Caco-2 (cell line): ENCODE data around the gene ACIN1. TPM values are rescaled to one million over a fixed set of nuclear protein-coding genes. Genes with fewer than 3 reads are reported as not detected.
A peak's percentile ranks its signal among the peaks of the same experiment; 100 is the strongest.

ENCODE experiments used
- BruUV-seq: library from RNA; stranded (reverse); fragments of 400-500 nt; replicated peaks from 2 replicates; lab custom pipeline; 2021; lab: Mats Ljungman, UMichigan
- CTCF ChIA-PET: fragments of 300-600 bp; sonication (Branson Sonifier 250); formaldehyde crosslinking; loops from one replicate; lab custom pipeline; 2022; ENCODE audit warnings: antibody characterized with exemption; lab: Charles Lee
- POLR2A ChIA-PET: fragments of 300-600 bp; sonication (Branson Sonifier 250); formaldehyde crosslinking; loops from one replicate; lab custom pipeline; 2022; ENCODE audit warnings: antibody characterized with exemption; lab: Charles Lee
- DNase-seq, 2 experiments: peaks; one replicate each; pipeline versions ENCODE4 v3.0.0 to v3.0.0-alpha.2; 2020 to 2022
- H3K27me3 ChIP-seq: replicated peaks from 2 replicates; pipeline ENCODE4 v1.6.0; 2011; ENCODE audit warnings: low read length; ENCODE audit not compliant: control insufficient read depth, insufficient read depth
- H3K36me3 ChIP-seq: 2 replicates; pipeline ENCODE4 v1.5.1; 2011; ENCODE audit warnings: low read length; ENCODE audit not compliant: control insufficient read depth, insufficient read depth
- H3K4me1 ChIP-seq: fragments of 250-450 bp; sonication (Bioruptor Pico); 2 replicates; pipeline ENCODE4 v1.5.1; 2020; ENCODE audit warnings: mild to moderate bottlenecking
- H3K4me3 ChIP-seq: 2 replicates; pipeline ENCODE4 v1.5.1; 2011; ENCODE audit warnings: low read depth, mild to moderate bottlenecking, control low read depth, low read length
- H3K9me3 ChIP-seq: fragments of 250-450 bp; sonication (Bioruptor Pico); 2 replicates; pipeline ENCODE4 v1.5.1; 2020; ENCODE audit warnings: mild to moderate bottlenecking, moderate library complexity
- H3K27ac Mint-ChIP-seq: one replicate; pipeline ENCODE4 v1.8.0; 2022; ENCODE audit warnings: mixed read lengths; ENCODE audit not compliant: unreplicated experiment
- H3K27me3 Mint-ChIP-seq: one replicate; pipeline ENCODE4 v1.8.0; 2022; ENCODE audit warnings: mixed read lengths; ENCODE audit not compliant: insufficient read depth, unreplicated experiment
- H3K36me3 Mint-ChIP-seq: one replicate; pipeline ENCODE4 v1.8.0; 2022; ENCODE audit warnings: mild to moderate bottlenecking, mixed read lengths; ENCODE audit not compliant: insufficient read depth, unreplicated experiment
- H3K4me1 Mint-ChIP-seq: one replicate; pipeline ENCODE4 v1.8.0; 2022; ENCODE audit warnings: low read depth, mixed read lengths; ENCODE audit not compliant: unreplicated experiment
- H3K4me3 Mint-ChIP-seq: one replicate; pipeline ENCODE4 v1.8.0; 2022; ENCODE audit warnings: mild to moderate bottlenecking, moderate library complexity, mixed read lengths; ENCODE audit not compliant: unreplicated experiment
- H3K9me3 Mint-ChIP-seq: one replicate; pipeline ENCODE4 v1.8.0; 2022; ENCODE audit warnings: mixed read lengths; ENCODE audit not compliant: unreplicated experiment
- intact Hi-C: fragments of 100-400 bp; cut with micrococcal nuclease; formaldehyde crosslinking; loops from one replicate; pipeline ENCODE4 v1.10.0; 2022; ENCODE audit not compliant: unreplicated experiment
- total RNA-seq: library from RNA; stranded (reverse); gene quantifications from 2 replicates; pipeline ENCODE4 v1.2.3, GENCODE V29; 2022
- TF ChIP-seq, protein P1 (sequence below), 2 experiments: fragments of 200-600 bp in 1 of 2; IDR thresholded peaks; 1 replicate in 1 of 2; 2 replicates in 1 of 2; pipeline versions ENCODE4 v1.5.1 to v1.8.0; 2011 to 2022; ENCODE audit warnings: antibody characterized with exemption in 1 of 2, control low read depth in 1 of 2, inconsistent platforms in 1 of 2, low read depth in 1 of 2, low read length in 1 of 2, mild to moderate bottlenecking in 1 of 2, moderate library complexity in 1 of 2; ENCODE audit not compliant: insufficient read depth in 1 of 2, severe bottlenecking in 1 of 2, unreplicated experiment in 1 of 2

ACIN1 gene
- total RNA-seq, 1 experiment from 2014 or later, result 193 TPM

GRCh38 chr14:23041729-23042128 lies 53.2 kb downstream of the ACIN1 start:
- Mint-ChIP-seq H3K4me1 (no peaks in the 10 kb centered on the region), H3K27ac (no peak overlapping the region), H3K9me3 (no peaks in the 10 kb centered on the region), H3K27me3 (no peaks in the 10 kb centered on the region), H3K4me3 (no peak overlapping the region), H3K36me3 (no peaks in the 10 kb centered on the region)
- peaks cover 11% of the 10 kb centered on the region for H3K4me1 ChIP-seq
- TF ChIP-seq, protein P1, sequence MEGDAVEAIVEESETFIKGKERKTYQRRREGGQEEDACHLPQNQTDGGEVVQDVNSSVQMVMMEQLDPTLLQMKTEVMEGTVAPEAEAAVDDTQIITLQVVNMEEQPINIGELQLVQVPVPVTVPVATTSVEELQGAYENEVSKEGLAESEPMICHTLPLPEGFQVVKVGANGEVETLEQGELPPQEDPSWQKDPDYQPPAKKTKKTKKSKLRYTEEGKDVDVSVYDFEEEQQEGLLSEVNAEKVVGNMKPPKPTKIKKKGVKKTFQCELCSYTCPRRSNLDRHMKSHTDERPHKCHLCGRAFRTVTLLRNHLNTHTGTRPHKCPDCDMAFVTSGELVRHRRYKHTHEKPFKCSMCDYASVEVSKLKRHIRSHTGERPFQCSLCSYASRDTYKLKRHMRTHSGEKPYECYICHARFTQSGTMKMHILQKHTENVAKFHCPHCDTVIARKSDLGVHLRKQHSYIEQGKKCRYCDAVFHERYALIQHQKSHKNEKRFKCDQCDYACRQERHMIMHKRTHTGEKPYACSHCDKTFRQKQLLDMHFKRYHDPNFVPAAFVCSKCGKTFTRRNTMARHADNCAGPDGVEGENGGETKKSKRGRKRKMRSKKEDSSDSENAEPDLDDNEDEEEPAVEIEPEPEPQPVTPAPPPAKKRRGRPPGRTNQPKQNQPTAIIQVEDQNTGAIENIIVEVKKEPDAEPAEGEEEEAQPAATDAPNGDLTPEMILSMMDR (IDR thresholded peaks at IDR 0.05; ENCODE audit: insufficient read depth in 1 of 2, low read depth in 1 of 2, low read length in 1 of 2, severe bottlenecking in 1 of 2, unreplicated experiment in 1 of 2), result no peak
- H3K27me3 ChIP-seq, result no peaks in the 10 kb centered on the region
- no peaks in the 10 kb centered on the region for H3K36me3 ChIP-seq
- CTCF ChIA-PET, result interaction anchor here (0.7 to 1.2 kb wide), 2 partner anchors 27 to 47 kb away, joined by 3 to 5 read pairs; no protein-coding TSS in a partner anchor
- no TSS peak for BruUV-seq
- no peaks in the 10 kb centered on the region for H3K9me3 ChIP-seq
- no peak for DNase-seq
- no peak overlapping the region for H3K4me3 ChIP-seq
- intact Hi-C loops, result no loop called here
- POLR2A ChIA-PET, result no interaction called here

DNA sequence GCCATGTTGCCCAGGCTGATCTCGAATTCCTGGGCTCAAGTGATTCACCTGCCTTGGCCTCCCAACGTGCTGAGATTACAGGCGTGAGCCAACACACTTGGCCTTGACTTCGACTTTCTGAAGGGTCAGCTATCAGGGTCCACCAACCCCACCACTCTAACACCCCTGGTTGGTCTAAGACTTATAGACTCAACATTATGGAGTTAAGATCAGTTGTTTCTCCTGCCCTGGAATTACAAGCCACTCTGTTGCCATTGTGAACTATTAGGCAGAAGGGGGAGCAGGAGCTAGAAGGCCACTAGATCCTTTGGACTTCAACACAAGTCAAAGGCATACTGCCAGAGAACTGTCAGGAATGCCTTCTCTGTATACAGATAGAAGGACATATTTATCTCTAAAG lies 54.8 kb downstream of the ACIN1 start:
- DNase-seq, result no peak
- CTCF ChIA-PET, result interaction anchor here (0.8 to 1.7 kb wide), 5 partner anchors 18 to 54 kb away, joined by 3 to 8 read pairs (median 3); no protein-coding TSS in a partner anchor
- Histone ChIP-seq H3K9me3 (no peaks in the 10 kb centered on the region), H3K4me1 (peaks cover 6% of the 10 kb centered on the region), H3K36me3 (no peaks in the 10 kb centered on the region), H3K4me3 (no peak overlapping the region), H3K27me3 (no peaks in the 10 kb centered on the region)
- Mint-ChIP-seq H3K4me1 (no peaks in the 10 kb centered on the region), H3K9me3 (no peaks in the 10 kb centered on the region), H3K27ac (no peak overlapping the region), H3K36me3 (no peaks in the 10 kb centered on the region), H3K4me3 (no peak overlapping the region), H3K27me3 (no peaks in the 10 kb centered on the region)
- intact Hi-C loops, result no loop called here
- TF ChIP-seq, protein P1 (IDR thresholded peaks at IDR 0.05; ENCODE audit: insufficient read depth in 1 of 2, low read depth in 1 of 2, low read length in 1 of 2, severe bottlenecking in 1 of 2, unreplicated experiment in 1 of 2), result no peak
- POLR2A ChIA-PET, result no interaction called here
- no TSS peak for BruUV-seq

GRCh38 chr14:23035303-23036144 lies 59.4 kb downstream of the ACIN1 start:
- POLR2A ChIA-PET, result interaction anchor here (1.0 kb wide), 2 partner anchors 10 to 36 kb away, joined by 3 to 4 read pairs; no protein-coding TSS in a partner anchor

More at GRCh38 chr14:23035303-23036144, 59.4 kb downstream of the ACIN1 start:
- no peaks in the 10 kb centered on the region for H3K9me3 Mint-ChIP-seq
- TF ChIP-seq, protein P1 (IDR thresholded peaks at IDR 0.05; ENCODE audit: insufficient read depth in 1 of 2, low read depth in 1 of 2, low read length in 1 of 2, severe bottlenecking in 1 of 2, unreplicated experiment in 1 of 2), result no peak
- no peaks in the 10 kb centered on the region for H3K27me3 Mint-ChIP-seq
- TSS peak; percentile 47 for BruUV-seq
- Histone ChIP-seq H3K27me3 (no peaks in the 10 kb centered on the region), H3K9me3 (no peaks in the 10 kb centered on the region), H3K4me1 (peaks cover 6% of the 10 kb centered on the region), H3K4me3 (peak overlapping the region; percentile 72), H3K36me3 (peaks cover 2% of the 10 kb centered on the region; the same call in 1 of the 2 replicates)
- peak overlapping the region; percentile 99 for H3K27ac Mint-ChIP-seq
- no peak for DNase-seq
- H3K4me1 Mint-ChIP-seq, result peaks cover 7% of the 10 kb centered on the region
- CTCF ChIA-PET, result interaction anchor here (1.1 kb wide), 1 partner anchor 49 kb away, joined by 4 read pairs; no protein-coding TSS in a partner anchor
- peaks cover 41% of the 10 kb centered on the region for H3K36me3 Mint-ChIP-seq
- peak overlapping the region; percentile 98 for H3K4me3 Mint-ChIP-seq
- intact Hi-C loops, result loop anchor here (2.0 kb wide), 1 partner anchor 29 kb away; no protein-coding TSS in a partner anchor
